GM12892 (cell line): ENCODE measurements around the gene ITGB1.

ENCODE experiments used
- POLR2A ChIP-seq: IDR thresholded peaks from 2 replicates; pipeline ENCODE4 v1.6.1; 2011; ENCODE audit warnings: low read depth, low read length, control low read depth
- POLR2AphosphoS5 ChIP-seq: IDR thresholded peaks from 2 replicates; pipeline ENCODE4 v1.6.1; 2011; ENCODE audit warnings: low read depth, low read length, control low read depth
- TAF1 ChIP-seq: IDR thresholded peaks from 2 replicates; pipeline ENCODE4 v1.6.1; 2011; ENCODE audit warnings: low read depth, mild to moderate bottlenecking, control low read depth, low read length, borderline replicate concordance

DNA sequence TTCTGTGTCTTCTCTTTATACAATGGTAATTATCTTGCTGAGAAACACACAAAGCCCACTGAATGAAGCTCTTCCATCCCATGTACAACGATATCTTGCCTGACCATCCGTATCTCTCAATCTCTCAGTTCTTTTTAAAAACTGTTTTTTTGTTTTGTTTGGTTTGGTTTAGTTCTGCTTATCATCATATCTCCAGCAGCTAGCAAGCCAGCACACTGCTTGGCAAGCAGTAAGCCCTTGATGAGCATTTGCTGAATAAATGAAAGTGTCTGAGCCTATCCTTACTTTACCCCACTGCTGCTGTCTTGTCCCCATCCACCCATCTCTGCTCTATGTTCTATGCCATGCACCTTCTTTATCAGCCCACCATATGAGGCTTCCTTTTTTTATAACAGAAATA is 34.2 kb downstream of the ITGB1 start:
- TF ChIP-seq POLR2A (no peak), POLR2AphosphoS5 (no peak), TAF1 (no peak)
